Measurements from ENCODE around the gene MTMR12. TPM values are rescaled to one million over a fixed set of nuclear protein-coding genes. Genes with fewer than 3 reads are reported as not detected.

MTMR12 gene
- total RNA-seq, 2 experiments from 2014 or later, result 33.6 to 71.9 TPM

GRCh38 chr5:32258424-32258823, 54.3 kb downstream of the MTMR12 start:
- no peak for DNase-seq (ENCODE audit: low spot score)
- Histone ChIP-seq H3K9me3 (ENCODE audit: low read length) (no peaks in the 10 kb centered on the region), H2AFZ (ENCODE audit: low read length) (no peak overlapping the region), H3K4me3 (ENCODE audit: low read depth, low read length, poor library complexity, severe bottlenecking) (no peak overlapping the region), H3K4me2 (ENCODE audit: low read length) (no peak overlapping the region), H3K36me3 (ENCODE audit: insufficient read depth, low read length) (peaks cover 95% of the 10 kb centered on the region), H4K20me1 (ENCODE audit: insufficient read depth, low read length) (no peaks in the 10 kb centered on the region), H3K79me2 (ENCODE audit: insufficient read depth, low read depth, low read length) (no peaks in the 10 kb centered on the region; the same call in 1 of the 2 replicates), H3K27ac (ENCODE audit: low read depth, low read length, poor library complexity, severe bottlenecking) (no peak overlapping the region), H3K4me1 (ENCODE audit: insufficient read depth, low read length, poor library complexity, severe bottlenecking) (peaks cover 5% of the 10 kb centered on the region), H3K9me2 (ENCODE audit: insufficient read depth, low read length) (no peaks in the 10 kb centered on the region)
- BruUV-seq (replicated peaks), result TSS peak; percentile 39
- POLR2A ChIA-PET, result interaction anchor here (0.7 to 1.2 kb wide), 3 partner anchors 9 to 700 kb away, joined by 4 to 7 read pairs (median 5); no protein-coding TSS in a partner anchor
- TF ChIP-seq EZH2phosphoT487 (IDR thresholded peaks at IDR 0.05; ENCODE audit: borderline replicate concordance, low read depth, low read length) (no peak), CTCF (conservative IDR thresholded peaks at IDR 0.05; ENCODE audit: low read length) (no peak)
- CTCF ChIA-PET (ENCODE audit: unreplicated experiment), result interaction anchor here (0.9 to 1.0 kb wide), 2 partner anchors 9 to 71 kb away, joined by 3 to 6 read pairs; no protein-coding TSS in a partner anchor
- intact Hi-C loops (cut with micrococcal nuclease; ENCODE audit: unreplicated experiment), result no loop called here

- Histone ChIP-seq H3K9me3 (ENCODE audit: low read length) (no peaks in the 10 kb centered on the region), H3K4me2 (ENCODE audit: low read length) (no peak overlapping the region), H4K20me1 (ENCODE audit: insufficient read depth, low read length) (no peaks in the 10 kb centered on the region), H3K27ac (ENCODE audit: low read depth, low read length, poor library complexity, severe bottlenecking) (no peak overlapping the region), H3K4me1 (ENCODE audit: insufficient read depth, low read length, poor library complexity, severe bottlenecking) (no peaks in the 10 kb centered on the region), H3K9me2 (ENCODE audit: insufficient read depth, low read length) (no peaks in the 10 kb centered on the region), H3K79me2 (ENCODE audit: insufficient read depth, low read depth, low read length) (no peaks in the 10 kb centered on the region), H2AFZ (ENCODE audit: low read length) (no peak overlapping the region), H3K4me3 (ENCODE audit: low read depth, low read length, poor library complexity, severe bottlenecking) (no peak overlapping the region), H3K36me3 (ENCODE audit: insufficient read depth, low read length) (peaks cover 94% of the 10 kb centered on the region)
- no peak for DNase-seq (ENCODE audit: low spot score)
- POLR2A ChIA-PET, result no interaction called here
- no TSS peak for BruUV-seq (replicated peaks)
- CTCF ChIA-PET (ENCODE audit: unreplicated experiment), result no interaction called here
- intact Hi-C loops (cut with micrococcal nuclease; ENCODE audit: unreplicated experiment), result no loop called here
- TF ChIP-seq CTCF (conservative IDR thresholded peaks at IDR 0.05; ENCODE audit: low read length), result no peak
Observed at GRCh38 chr5:32255540-32255900, 57.2 kb downstream of the MTMR12 start.

GRCh38 chr5:32254881-32255539, 57.7 kb downstream of the MTMR12 start:
- Histone ChIP-seq H3K4me2 (ENCODE audit: low read length) (no peak overlapping the region), H2AFZ (ENCODE audit: low read length) (no peak overlapping the region), H3K9me3 (ENCODE audit: low read length) (no peaks in the 10 kb centered on the region), H3K9me2 (ENCODE audit: insufficient read depth, low read length) (no peaks in the 10 kb centered on the region), H3K27ac (ENCODE audit: low read depth, low read length, poor library complexity, severe bottlenecking) (no peak overlapping the region), H3K79me2 (ENCODE audit: insufficient read depth, low read depth, low read length) (no peaks in the 10 kb centered on the region), H3K4me3 (ENCODE audit: low read depth, low read length, poor library complexity, severe bottlenecking) (no peak overlapping the region), H4K20me1 (ENCODE audit: insufficient read depth, low read length) (no peaks in the 10 kb centered on the region), H3K4me1 (ENCODE audit: insufficient read depth, low read length, poor library complexity, severe bottlenecking) (no peaks in the 10 kb centered on the region), H3K36me3 (ENCODE audit: insufficient read depth, low read length) (peaks cover 94% of the 10 kb centered on the region)
- ChIA-PET POLR2A (interaction anchor here (0.6 kb wide), 1 partner anchor 29 kb away, joined by 3 read pairs; no protein-coding TSS in a partner anchor), CTCF (ENCODE audit: unreplicated experiment) (no interaction called here)
- TF ChIP-seq EZH2phosphoT487 (IDR thresholded peaks at IDR 0.05; ENCODE audit: borderline replicate concordance, low read depth, low read length) (no peak), CTCF (conservative IDR thresholded peaks at IDR 0.05; ENCODE audit: low read length) (no peak)
- no TSS peak for BruUV-seq (replicated peaks)
- DNase-seq (ENCODE audit: low spot score), result no peak
- intact Hi-C loops (cut with micrococcal nuclease; ENCODE audit: unreplicated experiment), result no loop called here
